Measurements from ENCODE around the gene STRN3.

DNA sequence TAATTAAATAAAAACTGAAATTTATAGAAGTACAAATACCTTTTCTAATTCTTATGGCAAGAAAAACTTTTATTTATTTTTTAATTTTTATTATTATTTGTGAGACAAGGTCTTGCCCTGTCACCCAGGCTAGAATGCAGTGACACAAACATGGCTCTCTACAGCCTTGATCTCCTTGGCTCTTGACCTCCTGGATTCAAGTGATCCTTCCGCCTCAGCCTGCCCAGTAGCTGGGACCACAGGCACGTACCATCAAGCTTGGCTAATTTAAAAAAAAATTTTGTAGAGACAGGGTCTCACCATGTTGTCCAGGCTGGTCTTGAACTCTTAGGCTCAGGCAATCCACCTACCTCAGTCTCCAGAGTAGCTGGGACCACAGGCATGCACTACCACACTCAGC lies 104.4 kb downstream of the STRN3 start:
- TF ChIP-seq POU2F2 (IDR thresholded peaks at IDR 0.05; ENCODE audit: low read depth, low read length) (no peak), POLR2A (IDR thresholded peaks at IDR 0.05; ENCODE audit: low read depth, low read length) (no peak), TAF1 (IDR thresholded peaks at IDR 0.05; ENCODE audit: low read depth, low read length) (no peak), POLR2AphosphoS5 (IDR thresholded peaks at IDR 0.05; ENCODE audit: low read depth, low read length) (no peak), PAX5 (IDR thresholded peaks at IDR 0.05; ENCODE audit: insufficient read depth, low read length, severe bottlenecking) (no peak), SPI1 (IDR thresholded peaks at IDR 0.05; ENCODE audit: low read depth, low read length) (no peak)

All from GM12891 (cell line).